GM21529 (cell line): ENCODE results near the gene AOAH.

Source experiments
- ATAC-seq: cut with Tn5 transposase; IDR thresholded peaks from one replicate; pipeline ENCODE4 v1.9.1; 2021; ENCODE audit not compliant: unreplicated experiment

AOAH gene

GRCh38 chr7:36604806-36605205, 119.5 kb downstream of the AOAH start:
- ATAC-seq, result no peak

GRCh38 chr7:36602934-36603887, 121.1 kb downstream of the AOAH start:
- no peak for ATAC-seq

DNA sequence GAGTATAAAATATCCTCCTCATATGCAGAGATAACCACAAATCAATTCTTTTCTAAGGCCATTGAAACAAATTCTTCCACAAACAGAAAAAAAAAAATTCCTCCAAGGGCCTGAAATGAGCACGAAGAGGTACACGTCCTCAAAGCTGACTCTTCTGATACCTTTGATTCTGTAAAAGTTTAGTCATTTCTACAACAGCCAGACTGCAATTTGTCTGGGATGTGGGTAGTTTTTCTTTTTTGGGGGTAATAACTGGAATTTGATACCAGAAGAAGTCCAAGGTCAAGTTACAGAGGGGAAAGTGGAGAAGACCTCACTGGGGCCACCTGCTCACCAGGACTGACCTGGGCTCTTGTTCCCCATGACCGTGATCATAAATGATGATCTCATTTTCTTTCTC, 121.8 kb downstream of the AOAH start:
- no peak for ATAC-seq

- no peak for ATAC-seq
Measured at GRCh38 chr7:36601601-36602000, 122.7 kb downstream of the AOAH start.

DNA sequence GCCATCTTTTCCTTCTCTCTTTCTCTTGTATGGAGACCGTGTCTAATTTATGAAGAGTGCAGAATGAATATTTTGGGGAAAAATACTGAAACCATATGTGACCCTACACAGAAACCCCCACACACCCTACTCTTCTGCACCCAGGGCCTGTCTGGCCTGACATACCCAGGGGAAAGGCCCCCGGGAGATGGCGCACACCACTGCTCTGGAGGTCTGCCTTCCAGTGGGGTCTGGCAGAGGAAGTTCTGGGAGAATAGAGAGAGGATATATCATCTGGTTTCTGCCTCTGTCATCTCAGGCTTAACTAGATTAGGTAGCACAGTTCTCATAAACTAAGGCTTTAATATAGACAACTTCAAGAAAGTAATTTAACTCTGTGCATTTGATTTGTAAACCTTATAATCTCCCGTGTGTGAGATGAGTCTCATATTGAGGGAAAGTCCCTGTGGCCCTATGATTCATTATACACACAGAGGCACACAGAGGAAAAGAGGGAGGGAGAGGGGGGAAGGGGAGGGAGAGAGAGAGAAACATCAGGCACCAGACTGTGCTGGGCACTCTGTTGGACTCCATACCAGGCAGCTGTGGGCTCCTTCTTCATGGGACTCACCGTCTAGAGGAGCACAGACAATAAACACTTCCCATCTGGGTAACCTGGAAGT, 123.3 kb downstream of the AOAH start:
- no peak for ATAC-seq

GRCh38 chr7:36600314-36600682, 124.0 kb downstream of the AOAH start:
- ATAC-seq, result no peak

DNA sequence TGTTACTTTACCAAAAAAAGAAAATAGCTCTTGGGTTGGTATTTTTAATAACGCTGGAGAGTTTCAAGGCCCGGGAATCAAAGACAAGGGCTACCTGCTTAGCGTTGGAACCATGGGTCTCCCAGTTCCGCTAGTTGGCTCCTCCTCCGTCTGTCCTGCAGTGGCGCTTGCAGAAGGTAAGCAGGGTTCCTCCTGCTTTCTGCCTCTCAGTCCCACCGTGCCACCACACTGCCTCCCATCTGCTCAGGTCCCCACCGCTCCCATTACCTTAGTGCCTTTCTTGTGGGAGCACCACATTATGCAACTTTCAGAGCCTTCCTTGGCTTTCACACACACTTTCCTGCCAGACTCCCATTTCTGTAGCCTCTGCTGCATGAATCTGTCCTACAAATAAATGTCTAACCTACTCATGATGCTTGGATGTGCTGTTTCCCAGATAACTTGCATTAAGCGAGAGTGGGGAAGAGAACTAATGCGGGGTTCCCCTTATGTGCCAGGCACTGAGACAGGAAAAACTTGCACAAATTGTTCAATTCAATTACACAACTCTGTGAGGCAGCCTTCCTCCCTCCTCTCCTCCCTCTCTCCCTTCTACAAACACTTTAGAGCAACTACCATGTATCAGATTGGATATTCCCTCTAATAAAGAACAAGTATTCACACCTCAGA, 124.5 kb downstream of the AOAH start:
- ATAC-seq, result no peak

DNA sequence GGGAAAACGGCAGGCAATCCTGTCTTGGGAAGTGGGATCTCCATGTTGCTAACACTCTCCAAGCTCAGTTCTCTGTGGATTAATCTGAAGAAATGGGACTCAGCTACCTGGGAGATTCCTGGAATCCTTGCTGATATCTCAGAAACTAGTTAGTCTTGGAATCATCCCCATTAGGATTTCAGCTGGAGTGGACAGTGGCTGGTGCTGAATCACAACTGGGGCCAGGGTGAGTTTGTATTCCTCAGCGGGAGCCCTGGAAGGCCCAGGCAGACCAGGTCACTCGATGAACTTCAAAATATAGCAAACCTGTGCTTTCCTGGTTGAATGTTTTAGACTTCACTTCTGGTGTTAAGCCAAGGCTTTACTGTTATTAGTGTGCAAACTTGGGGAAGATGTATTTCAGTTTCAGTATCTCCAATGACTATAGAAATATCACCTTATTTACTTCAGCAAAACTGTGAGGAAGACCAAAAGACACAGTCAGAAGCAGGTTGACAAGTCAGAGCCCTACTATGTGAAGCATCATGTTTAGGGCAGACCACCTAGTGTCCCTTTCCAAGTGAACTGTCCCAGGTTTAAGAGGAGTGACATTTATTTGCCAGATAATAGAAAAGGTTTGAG, 126.1 kb downstream of the AOAH start:
- no peak for ATAC-seq

GRCh38 chr7:36597090-36597773, 127.1 kb downstream of the AOAH start:
- no peak for ATAC-seq

DNA sequence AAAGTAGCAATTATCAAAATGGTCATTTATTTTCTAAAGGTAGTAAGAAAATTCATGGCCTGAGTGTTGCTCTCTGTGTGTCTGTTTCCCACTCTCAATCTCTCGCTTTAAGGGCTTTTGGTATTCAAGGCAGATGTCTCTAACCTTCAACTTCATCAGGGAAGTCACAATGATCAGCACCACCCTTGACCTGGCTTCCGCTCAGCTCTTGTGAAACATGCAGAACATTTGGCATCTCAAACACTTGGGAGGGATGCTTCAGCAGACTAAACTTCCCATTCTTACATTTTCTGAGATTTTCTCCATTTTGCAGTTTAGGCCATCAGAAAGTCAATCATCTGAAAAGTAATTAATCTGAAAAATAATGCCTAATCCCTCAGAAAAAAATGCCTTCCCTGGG, 129.8 kb downstream of the AOAH start:
- no peak for ATAC-seq

DNA sequence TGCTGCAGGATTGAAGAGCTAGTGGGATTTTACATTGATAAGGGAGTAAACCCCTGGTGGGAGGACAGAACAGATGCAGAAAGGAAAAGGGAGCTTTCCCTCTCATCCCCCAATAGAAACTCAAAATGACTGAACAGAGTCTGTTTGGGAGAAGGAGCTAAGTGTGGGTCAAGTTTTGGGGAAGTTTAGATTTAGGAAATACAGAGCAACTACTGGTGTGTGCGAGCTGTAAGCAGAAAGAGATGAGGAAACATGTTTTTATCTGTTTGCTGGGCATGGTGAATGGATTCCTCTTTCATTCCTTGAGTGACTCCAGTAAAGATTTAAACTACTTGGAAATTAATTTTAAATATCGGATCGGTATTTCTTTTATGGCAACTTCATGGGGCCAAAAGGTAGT, 132.7 kb downstream of the AOAH start:
- no peak for ATAC-seq

GRCh38 chr7:36589391-36589790, 134.9 kb downstream of the AOAH start:
- ATAC-seq, result no peak

GRCh38 chr7:36583318-36583717, 141.0 kb downstream of the AOAH start:
- no peak for ATAC-seq

GRCh38 chr7:36575832-36576231, 148.5 kb downstream of the AOAH start:
- ATAC-seq, result no peak

DNA sequence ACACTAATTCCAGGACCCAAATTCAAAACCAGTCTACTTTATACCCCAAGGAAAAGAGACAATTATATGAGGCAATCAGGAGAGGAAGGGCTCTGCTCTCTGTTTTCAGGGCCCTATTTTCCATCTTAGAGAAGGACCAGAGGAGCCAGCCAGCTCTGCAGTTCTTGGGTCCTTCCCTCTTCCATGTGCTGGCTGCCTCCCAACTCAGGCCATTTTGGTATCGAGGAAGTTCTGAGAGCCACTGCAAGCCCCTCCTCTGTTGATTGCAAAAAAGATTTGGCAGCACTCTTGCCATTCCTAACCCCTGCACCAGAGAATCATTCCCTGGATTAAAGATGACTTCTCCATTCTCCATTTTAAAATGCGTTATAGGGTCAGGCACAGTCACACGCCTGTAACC, 151.2 kb downstream of the AOAH start:
- ATAC-seq, result no peak

GRCh38 chr7:36571190-36571560, 153.1 kb downstream of the AOAH start:
- no peak for ATAC-seq

GRCh38 chr7:36570528-36571189, 153.6 kb downstream of the AOAH start:
- no peak for ATAC-seq

DNA sequence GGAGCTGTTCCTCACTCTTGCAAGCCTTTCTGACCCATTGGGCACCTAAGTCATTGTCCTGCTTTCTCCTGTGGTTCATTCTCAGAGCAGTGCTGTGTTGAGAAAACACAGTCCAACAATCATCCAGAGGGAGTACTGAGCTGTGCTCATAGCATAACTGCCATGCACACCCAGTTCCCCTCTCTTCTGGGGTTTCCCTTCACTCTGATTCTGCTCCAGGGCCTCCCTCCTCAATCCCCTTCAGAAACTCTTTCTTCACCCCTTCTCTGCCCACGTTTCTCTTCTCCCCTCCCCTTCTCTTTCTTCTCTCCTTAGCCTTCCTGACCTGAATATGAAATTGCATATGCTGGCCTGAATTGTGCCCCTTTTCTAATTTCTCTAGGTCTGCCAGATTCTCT, 155.8 kb downstream of the AOAH start:
- no peak for ATAC-seq

- no peak for ATAC-seq
Measured at GRCh38 chr7:36567699-36568451, 156.4 kb downstream of the AOAH start.
